Osteocyte (in vitro differentiated cells): ENCODE results near the gene KCNK18. TPM values are rescaled to one million over a fixed set of nuclear protein-coding genes. Genes with fewer than 3 reads are reported as not detected.

ENCODE experiments used
- DNase-seq: peaks from one replicate; pipeline ENCODE4 v3.0.0; 2021; ENCODE audit warnings: mixed read lengths; ENCODE audit not compliant: unreplicated experiment; ENCODE audit errors: extremely low spot score
- H3K27ac Mint-ChIP-seq: one replicate; pipeline ENCODE4 v1.8.0; 2021; ENCODE audit warnings: mild to moderate bottlenecking, mixed read lengths; ENCODE audit not compliant: unreplicated experiment
- H3K27me3 Mint-ChIP-seq: one replicate; pipeline ENCODE4 v1.8.0; 2021; ENCODE audit warnings: mixed read lengths; ENCODE audit not compliant: unreplicated experiment
- H3K36me3 Mint-ChIP-seq: one replicate; pipeline ENCODE4 v1.8.0; 2021; ENCODE audit warnings: mixed read lengths; ENCODE audit not compliant: unreplicated experiment
- H3K4me1 Mint-ChIP-seq: one replicate; pipeline ENCODE4 v1.8.0; 2021; ENCODE audit warnings: mixed read lengths; ENCODE audit not compliant: unreplicated experiment
- H3K4me3 Mint-ChIP-seq: one replicate; pipeline ENCODE4 v1.8.0; 2021; ENCODE audit warnings: mild to moderate bottlenecking, moderate library complexity, mixed read lengths; ENCODE audit not compliant: unreplicated experiment
- H3K9me3 Mint-ChIP-seq: one replicate; pipeline ENCODE4 v1.8.0; 2021; ENCODE audit warnings: mixed read lengths; ENCODE audit not compliant: unreplicated experiment
- total RNA-seq: library from RNA; stranded (reverse); gene quantifications from 2 replicates; pipeline ENCODE4 v1.2.1, GENCODE V29; 2021
- TF ChIP-seq, protein P1 (sequence below): fragments of 200-600 bp; sonication (generic); IDR thresholded peaks from 2 replicates; pipeline ENCODE4 v1.5.0; 2021; ENCODE audit warnings: antibody characterized with exemption, mild to moderate bottlenecking, moderate library complexity

Gene KCNK18
- total RNA-seq, 1 donor from 2014 or later: not detected

DNA sequence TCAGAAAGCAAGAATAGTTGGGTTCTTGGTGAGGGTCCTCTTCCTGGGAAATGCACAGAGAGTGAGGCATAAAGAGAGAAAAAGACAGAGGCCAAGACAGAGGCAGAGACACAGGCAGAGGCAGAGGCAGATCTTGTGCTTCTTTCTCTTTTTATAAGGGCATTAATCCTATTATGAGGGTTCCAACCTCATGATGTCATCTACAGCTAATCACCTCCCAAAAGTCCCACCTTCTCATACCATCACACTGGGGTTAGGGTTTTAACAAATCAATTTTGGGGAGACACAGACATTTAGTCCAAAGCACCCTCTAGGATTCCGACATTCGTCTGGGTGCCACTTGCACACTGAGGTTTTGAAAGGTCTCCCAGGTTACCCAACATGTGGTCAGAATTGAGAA, 17.8 kb downstream of the KCNK18 start:
- Mint-ChIP-seq H3K4me3 (no peak overlapping the region), H3K4me1 (peaks cover 9% of the 10 kb centered on the region), H3K27me3 (peaks cover 53% of the 10 kb centered on the region), H3K27ac (no peak overlapping the region), H3K9me3 (peaks cover 11% of the 10 kb centered on the region), H3K36me3 (no peaks in the 10 kb centered on the region)
- TF ChIP-seq, protein P1, sequence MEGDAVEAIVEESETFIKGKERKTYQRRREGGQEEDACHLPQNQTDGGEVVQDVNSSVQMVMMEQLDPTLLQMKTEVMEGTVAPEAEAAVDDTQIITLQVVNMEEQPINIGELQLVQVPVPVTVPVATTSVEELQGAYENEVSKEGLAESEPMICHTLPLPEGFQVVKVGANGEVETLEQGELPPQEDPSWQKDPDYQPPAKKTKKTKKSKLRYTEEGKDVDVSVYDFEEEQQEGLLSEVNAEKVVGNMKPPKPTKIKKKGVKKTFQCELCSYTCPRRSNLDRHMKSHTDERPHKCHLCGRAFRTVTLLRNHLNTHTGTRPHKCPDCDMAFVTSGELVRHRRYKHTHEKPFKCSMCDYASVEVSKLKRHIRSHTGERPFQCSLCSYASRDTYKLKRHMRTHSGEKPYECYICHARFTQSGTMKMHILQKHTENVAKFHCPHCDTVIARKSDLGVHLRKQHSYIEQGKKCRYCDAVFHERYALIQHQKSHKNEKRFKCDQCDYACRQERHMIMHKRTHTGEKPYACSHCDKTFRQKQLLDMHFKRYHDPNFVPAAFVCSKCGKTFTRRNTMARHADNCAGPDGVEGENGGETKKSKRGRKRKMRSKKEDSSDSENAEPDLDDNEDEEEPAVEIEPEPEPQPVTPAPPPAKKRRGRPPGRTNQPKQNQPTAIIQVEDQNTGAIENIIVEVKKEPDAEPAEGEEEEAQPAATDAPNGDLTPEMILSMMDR: no peak
- no peak for DNase-seq

DNA sequence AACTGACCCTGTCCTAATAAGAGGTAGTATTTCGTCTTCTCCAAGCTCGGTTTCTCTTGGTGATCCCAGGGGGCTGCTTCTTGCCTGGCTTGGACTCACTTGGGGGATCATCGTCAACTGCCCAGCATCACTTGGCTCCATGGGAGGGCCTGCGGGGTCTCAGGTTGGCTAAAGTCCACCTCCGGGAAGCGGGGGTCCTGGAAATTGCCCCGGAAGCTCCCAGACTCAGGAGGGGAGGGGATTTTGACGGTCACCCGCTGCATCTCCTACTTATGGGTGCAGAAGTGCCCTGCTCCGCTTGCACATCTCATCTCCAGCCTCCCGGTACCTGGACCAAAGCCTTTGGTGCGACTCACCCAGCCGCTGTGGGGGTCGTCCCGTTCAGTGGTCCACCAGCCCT, 18.7 kb downstream of the KCNK18 start:
- TF ChIP-seq, protein P1: no peak
- Mint-ChIP-seq H3K4me1 (peaks cover 9% of the 10 kb centered on the region), H3K9me3 (peaks cover 11% of the 10 kb centered on the region), H3K36me3 (no peaks in the 10 kb centered on the region), H3K27ac (no peak overlapping the region), H3K4me3 (peak overlapping the region; percentile 77), H3K27me3 (peaks cover 61% of the 10 kb centered on the region)
- no peak for DNase-seq

- Mint-ChIP-seq H3K4me3 (peak overlapping the region; percentile 77), H3K4me1 (peaks cover 9% of the 10 kb centered on the region), H3K27me3 (peaks cover 59% of the 10 kb centered on the region), H3K36me3 (no peaks in the 10 kb centered on the region), H3K9me3 (peaks cover 10% of the 10 kb centered on the region), H3K27ac (no peak overlapping the region)
- peak; percentile 93 for DNase-seq
- TF ChIP-seq, protein P1: peak; percentile 100
These were observed 19.4 kb downstream of the KCNK18 start for GRCh38 chr10:117216611-117217195.

GRCh38 chr10:117217196-117217761, 20.0 kb downstream of the KCNK18 start:
- H3K36me3 Mint-ChIP-seq: no peaks in the 10 kb centered on the region
- H3K4me3 Mint-ChIP-seq: peak overlapping the region; percentile 77
- DNase-seq: no peak
- H3K9me3 Mint-ChIP-seq: peaks cover 5% of the 10 kb centered on the region
- TF ChIP-seq, protein P1: no peak
- peaks cover 53% of the 10 kb centered on the region for H3K27me3 Mint-ChIP-seq
- H3K4me1 Mint-ChIP-seq: peaks cover 9% of the 10 kb centered on the region
- H3K27ac Mint-ChIP-seq: no peak overlapping the region

GRCh38 chr10:117218654-117219053, 21.4 kb downstream of the KCNK18 start:
- DNase-seq: no peak
- Mint-ChIP-seq H3K27ac (no peak overlapping the region), H3K36me3 (no peaks in the 10 kb centered on the region), H3K9me3 (no peaks in the 10 kb centered on the region), H3K27me3 (peaks cover 44% of the 10 kb centered on the region), H3K4me1 (peaks cover 9% of the 10 kb centered on the region), H3K4me3 (no peak overlapping the region)
- TF ChIP-seq, protein P1: no peak
